DND-41 (cell line): ENCODE data around the gene CCDC154.
A peak's percentile ranks its signal among the peaks of the same experiment; 100 is the strongest.

Source experiments
- ATAC-seq: fragments of 200-7000 bp; cut with Tn5 transposase; 3 replicates; pipeline ENCODE4 v1.9.1; 2021; ENCODE audit warnings: low read depth; ENCODE audit not compliant: insufficient read depth
- DNase-seq: peaks from one replicate; pipeline ENCODE4 v3.0.0-alpha.2; 2020
- H2AFZ ChIP-seq: 2 replicates; pipeline ENCODE4 v1.6.0; 2012; ENCODE audit warnings: low read depth, low read length
- H3K27ac ChIP-seq: 2 replicates; pipeline ENCODE4 v1.5.1; 2012; ENCODE audit warnings: low read length, inconsistent platforms
- H3K27me3 ChIP-seq: fragments of 200-600 bp; sonication (generic); 2 replicates; pipeline ENCODE4 v1.6.0; 2012; ENCODE audit warnings: low read length, mild to moderate bottlenecking, inconsistent platforms; ENCODE audit not compliant: insufficient read depth, poor library complexity
- H3K36me3 ChIP-seq: 2 replicates; pipeline ENCODE4 v1.5.1; 2012; ENCODE audit warnings: low read length, inconsistent platforms; ENCODE audit not compliant: insufficient read depth
- H3K4me1 ChIP-seq: 2 replicates; pipeline ENCODE4 v1.5.1; 2012; ENCODE audit warnings: mild to moderate bottlenecking, low read length; ENCODE audit not compliant: insufficient read depth
- H3K4me2 ChIP-seq: 2 replicates; pipeline ENCODE4 v1.6.0; 2012; ENCODE audit warnings: mild to moderate bottlenecking, moderate library complexity, low read length, inconsistent platforms; ENCODE audit not compliant: insufficient read depth
- H3K4me3 ChIP-seq, 2 experiments: fragments of 200-600 bp in 1 of 2; shearing (Covaris generic) in 1 of 2; 2 replicates each; pipeline ENCODE4 v1.5.1; 2012 to 2016; ENCODE audit warnings: inconsistent platforms in 2 of 2, low read length in 2 of 2, mild to moderate bottlenecking in 2 of 2, low read depth in 1 of 2, moderate library complexity in 1 of 2
- H3K79me2 ChIP-seq: 2 replicates; pipeline ENCODE4 v1.6.0; 2012; ENCODE audit warnings: low read length, inconsistent platforms; ENCODE audit not compliant: insufficient read depth
- H3K9ac ChIP-seq: 2 replicates; pipeline ENCODE4 v1.6.0; 2012; ENCODE audit warnings: low read depth, mild to moderate bottlenecking, inconsistent platforms, low read length, moderate library complexity
- H3K9me3 ChIP-seq: 2 replicates; pipeline ENCODE4 v1.5.1; 2012; ENCODE audit warnings: low read length, moderate library complexity, mild to moderate bottlenecking, inconsistent platforms; ENCODE audit not compliant: insufficient read depth, severe bottlenecking
- H4K20me1 ChIP-seq: 2 replicates; pipeline ENCODE4 v1.6.0; 2012; ENCODE audit warnings: low read length; ENCODE audit not compliant: insufficient read depth
- CTCF ChIP-seq: IDR thresholded peaks from 2 replicates; pipeline ENCODE4 v1.5.1; 2012; ENCODE audit warnings: borderline replicate concordance, low read length, moderate library complexity, mild to moderate bottlenecking; ENCODE audit not compliant: poor library complexity, severe bottlenecking; ENCODE audit errors: extremely low read depth
- EZH2 ChIP-seq: IDR thresholded peaks from 3 replicates; pipeline ENCODE4 v1.6.1; 2012; ENCODE audit warnings: borderline replicate concordance, low read depth, mild to moderate bottlenecking, moderate library complexity, low read length, inconsistent platforms; ENCODE audit not compliant: severe bottlenecking

CCDC154 gene

DNA sequence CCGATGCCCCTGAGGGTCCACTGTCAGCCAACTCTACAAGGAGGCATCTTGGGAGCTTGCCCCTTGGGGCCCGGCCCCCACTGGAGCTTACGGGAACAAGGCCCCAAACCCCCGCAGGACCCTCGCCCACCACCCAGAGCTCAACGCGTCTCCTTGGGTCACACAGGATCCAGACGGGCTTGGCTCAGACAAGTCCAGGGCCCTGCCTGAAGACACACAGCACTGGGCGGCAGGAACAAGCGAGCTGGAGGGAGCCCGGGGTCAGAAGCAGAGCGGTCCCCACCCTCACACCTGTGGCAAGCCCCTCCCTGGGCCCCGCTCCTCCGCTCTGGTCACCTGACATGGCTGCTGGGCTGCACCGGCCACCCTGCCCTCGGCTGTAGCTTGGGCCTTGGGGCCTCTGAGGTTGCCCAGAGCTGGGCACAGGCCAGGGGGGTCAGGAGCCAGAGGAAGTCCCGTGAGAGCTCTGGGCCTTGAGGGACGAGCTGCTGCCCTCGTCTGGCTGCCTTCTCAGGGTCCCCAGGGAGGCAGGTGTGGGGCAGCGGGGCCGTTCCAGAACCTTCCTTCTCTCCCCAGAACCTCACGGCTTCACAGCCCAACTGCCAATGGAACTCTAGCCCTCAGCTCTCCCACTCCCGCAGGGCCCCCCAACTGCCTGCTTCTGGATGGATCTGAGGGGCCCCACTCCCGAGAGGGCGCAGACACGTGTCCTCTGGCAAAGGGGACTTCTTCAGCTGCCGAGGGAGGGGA is at the start of gene CCDC154:
Gene CCDC154, minus strand, starts transcription at position 577 of the 750 bp plus-strand sequence. Its CDS starts 234 bp downstream, at position 343.
- Histone ChIP-seq H3K4me1 (no peaks in the 10 kb centered on the region), H3K27ac (no peak within 1 kb of the TSS)

DNA sequence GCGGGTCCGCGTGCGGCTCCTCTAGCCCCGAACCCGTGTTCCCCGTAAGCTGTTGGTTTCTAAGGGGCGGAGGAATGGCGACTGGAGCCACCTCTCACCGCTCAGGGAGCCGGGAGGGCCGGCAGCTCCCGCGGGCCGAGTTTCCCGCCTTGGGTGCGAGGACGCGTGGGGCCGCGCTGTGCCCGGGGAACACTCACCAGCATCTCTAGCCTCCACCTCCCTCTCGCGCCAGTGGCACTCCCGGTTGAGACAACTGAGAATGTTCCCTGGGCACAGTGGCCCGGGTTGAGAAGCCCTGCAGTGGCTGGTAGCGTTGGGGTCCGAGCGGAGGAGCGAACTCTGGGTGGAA is 49.4 kb upstream of the CCDC154 start:
- H3K27ac ChIP-seq, result peak overlapping the region; percentile 97
- H3K27me3 ChIP-seq, result no peaks in the 10 kb centered on the region
- no peaks in the 10 kb centered on the region for H3K9me3 ChIP-seq
- H3K4me3 ChIP-seq, result peak overlapping the region; percentile 93 to 95
- H3K9ac ChIP-seq, result peak overlapping the region; percentile 97
- peaks cover 44% of the 10 kb centered on the region for H3K79me2 ChIP-seq
- H3K36me3 ChIP-seq, result peaks cover 48% of the 10 kb centered on the region
- H2AFZ ChIP-seq, result peak overlapping the region; percentile 91
- H3K4me2 ChIP-seq, result peak overlapping the region; percentile 88
- peaks cover 30% of the 10 kb centered on the region for H4K20me1 ChIP-seq
- peak; percentile 25 for ATAC-seq
- DNase-seq, result no peak
- TF ChIP-seq EZH2 (no peak), CTCF (no peak)
- H3K4me1 ChIP-seq, result peaks cover 32% of the 10 kb centered on the region

More for the DNA sequence above, at the start of gene CCDC154:
- no peak for ATAC-seq
- no peaks in the 10 kb centered on the region for H3K9me3 ChIP-seq
- H2AFZ ChIP-seq, result no peak within 1 kb of the TSS
- H3K36me3 ChIP-seq, result peaks cover 30% of the 10 kb centered on the region
- H3K4me2 ChIP-seq, result no peak within 1 kb of the TSS
- no peak within 1 kb of the TSS for H3K4me3 ChIP-seq
- no peak for TF ChIP-seq CTCF
- no peak for TF ChIP-seq EZH2
- no peaks in the 10 kb centered on the region for H3K79me2 ChIP-seq
- H4K20me1 ChIP-seq, result peaks cover 6% of the 10 kb centered on the region; the same call in 1 of the 2 replicates
- no peak for DNase-seq
- H3K27me3 ChIP-seq, result no peaks in the 10 kb centered on the region
- H3K9ac ChIP-seq, result no peak within 1 kb of the TSS

GRCh38 chr16:1492923-1493745 is 48.8 kb upstream of the CCDC154 start, which contains the start of gene TELO2:
Gene TELO2 (plus strand): TSS chr16:1493360. CDS start chr16:1494282, 922 bp downstream.
- H3K4me2 ChIP-seq, result peak within 1 kb of the TSS; percentile 88
- peak; percentile 83 for ATAC-seq
- H3K4me1 ChIP-seq, result peaks cover 32% of the 10 kb centered on the region
- peaks cover 44% of the 10 kb centered on the region for H3K79me2 ChIP-seq
- H3K27me3 ChIP-seq, result no peaks in the 10 kb centered on the region
- H4K20me1 ChIP-seq, result peaks cover 30% of the 10 kb centered on the region
- peak within 1 kb of the TSS; percentile 97 for H3K27ac ChIP-seq
- peak within 1 kb of the TSS; percentile 98 for H2AFZ ChIP-seq
- peaks cover 42% of the 10 kb centered on the region for H3K36me3 ChIP-seq
- H3K4me3 ChIP-seq, result peak within 1 kb of the TSS; percentile 93 to 95
- TF ChIP-seq EZH2, result no peak
- no peak for TF ChIP-seq CTCF
- H3K9me3 ChIP-seq, result no peaks in the 10 kb centered on the region
- H3K9ac ChIP-seq, result peak within 1 kb of the TSS; percentile 97
- peak; percentile 83 for DNase-seq
